Endothelial cell of umbilical vein (primary cell): ENCODE measurements around the gene CUX1. TPM values are rescaled to one million over a fixed set of nuclear protein-coding genes. Genes with fewer than 3 reads are reported as not detected.

ENCODE experiments used
- BruUV-seq: library from RNA; stranded (reverse); fragments of 400-500 nt; replicated peaks from 2 replicates; lab custom pipeline; 2021; lab: Mats Ljungman, UMichigan
- CTCF ChIA-PET: fragments of 300-600, 350-600 bp; sonication (Branson Sonifier 250); formaldehyde crosslinking; loops from one replicate; lab custom pipeline; 2021; ENCODE audit warnings: antibody characterized with exemption, inconsistent platforms; lab: Charles Lee
- POLR2A ChIA-PET: fragments of 300-600, 350-600 bp; sonication (Branson Sonifier 250); formaldehyde crosslinking; loops from one replicate; lab custom pipeline; 2021; ENCODE audit warnings: antibody characterized with exemption, inconsistent platforms; lab: Charles Lee
- DNase-seq: peaks from one replicate; pipeline ENCODE4 v3.0.0-alpha.2; 2011; ENCODE audit warnings: low read depth, low spot score
- FAIRE-seq: peaks from 2 replicates; lab custom pipeline; 2011; peaks lifted over from hg19 to GRCh38; lab: Jason Lieb, UNC
- H2AFZ ChIP-seq: 2 replicates; pipeline ENCODE4 v1.6.0; 2012; ENCODE audit warnings: low read depth, low read length, control low read depth, inconsistent platforms
- H3K27ac ChIP-seq: 2 replicates; pipeline ENCODE4 v1.5.1; 2011; ENCODE audit warnings: low read depth, mild to moderate bottlenecking, control low read depth, low read length, moderate library complexity; ENCODE audit not compliant: insufficient read depth
- H3K27me3 ChIP-seq, 2 experiments: 2 replicates each; pipeline versions ENCODE4 v1.6.0 to v1.6.1; 2011; ENCODE audit warnings: low read length in 2 of 2, mixed read lengths in 1 of 2; ENCODE audit not compliant: control insufficient read depth in 2 of 2, insufficient read depth in 2 of 2
- H3K36me3 ChIP-seq, 2 experiments: 2 replicates in 1 of 2; 3 replicates in 1 of 2; pipeline ENCODE4 v1.5.1; 2011; ENCODE audit warnings: low read length in 2 of 2, mild to moderate bottlenecking in 1 of 2, moderate library complexity in 1 of 2; ENCODE audit not compliant: control insufficient read depth in 2 of 2, insufficient read depth in 2 of 2; ENCODE audit errors: extremely low read depth in 1 of 2
- H3K4me1 ChIP-seq: 3 replicates; pipeline ENCODE4 v1.5.1; 2011; ENCODE audit warnings: mild to moderate bottlenecking, low read length; ENCODE audit not compliant: control insufficient read depth, insufficient read depth; ENCODE audit errors: extremely low read depth
- H3K4me2 ChIP-seq: 2 replicates; pipeline ENCODE4 v1.6.1; 2011; ENCODE audit warnings: low read length, control low read depth, mixed read lengths; ENCODE audit not compliant: insufficient read depth
- H3K4me3 ChIP-seq, 3 experiments: fragments of 200-600 bp in 1 of 3; sonication (generic), shearing (Covaris generic) in 1 of 3; replicated peaks in 1 of 3; 2 replicates each; pipeline ENCODE4 v1.5.1; 2011 to 2016; ENCODE audit warnings: control low read depth in 3 of 3, low read length in 3 of 3, mild to moderate bottlenecking in 2 of 3, inconsistent platforms in 1 of 3, low read depth in 1 of 3, moderate library complexity in 1 of 3; ENCODE audit not compliant: insufficient read depth in 1 of 3
- H3K79me2 ChIP-seq: 2 replicates; pipeline ENCODE4 v1.6.0; 2012; ENCODE audit warnings: low read length, inconsistent platforms; ENCODE audit not compliant: control insufficient read depth, insufficient read depth
- H3K9ac ChIP-seq: replicated peaks from 2 replicates; pipeline ENCODE3; 2011; ENCODE audit warnings: low read length, control low read depth; ENCODE audit not compliant: insufficient read depth; ENCODE audit errors: extremely low read depth
- H3K9me1 ChIP-seq: replicated peaks from 3 replicates; pipeline ENCODE4 v1.6.0; 2011; ENCODE audit warnings: mild to moderate bottlenecking, low read length; ENCODE audit not compliant: control insufficient read depth, insufficient read depth; ENCODE audit errors: extremely low read depth
- H3K9me3 ChIP-seq: replicated peaks from 2 replicates; pipeline ENCODE4 v1.5.1; 2012; ENCODE audit warnings: low read length, inconsistent platforms; ENCODE audit not compliant: control insufficient read depth, insufficient read depth
- H4K20me1 ChIP-seq: replicated peaks from 2 replicates; pipeline ENCODE3; 2011; ENCODE audit warnings: mild to moderate bottlenecking, low read length; ENCODE audit not compliant: control insufficient read depth, insufficient read depth; ENCODE audit errors: extremely low read depth
- CTCF ChIP-seq, 2 donors: IDR thresholded peaks; 1 replicate in 1 of 2; 2 replicates in 1 of 2; pipeline ENCODE4 v1.5.1; 2011; ENCODE audit warnings: low read length in 2 of 2, mild to moderate bottlenecking in 2 of 2, moderate library complexity in 2 of 2, control low read depth in 1 of 2, inconsistent platforms in 1 of 2, low read depth in 1 of 2; ENCODE audit not compliant: insufficient read depth in 1 of 2; ENCODE audit errors: extremely low read depth in 1 of 2
- FOS ChIP-seq: IDR thresholded peaks from 2 replicates; pipeline ENCODE4 v1.6.1; 2011; ENCODE audit warnings: mild to moderate bottlenecking, low read length, moderate library complexity, borderline replicate concordance; ENCODE audit not compliant: insufficient read depth
- GATA2 ChIP-seq: IDR thresholded peaks from 2 replicates; pipeline ENCODE4 v1.7.0; 2011; ENCODE audit warnings: low read depth, mild to moderate bottlenecking, moderate library complexity, mixed read lengths, low read length; ENCODE audit not compliant: insufficient read length, insufficient read depth
- JUN ChIP-seq: IDR thresholded peaks from 2 replicates; pipeline ENCODE4 v1.6.1; 2011; ENCODE audit warnings: borderline replicate concordance, low read depth; ENCODE audit not compliant: insufficient read length, insufficient read depth
- MYC ChIP-seq: IDR thresholded peaks from one replicate; pipeline ENCODE4 v1.6.1; 2011; ENCODE audit warnings: mild to moderate bottlenecking, low read depth, low read length
- POLR2AphosphoS5 ChIP-seq: IDR thresholded peaks from 2 replicates; pipeline ENCODE4 v1.6.1; 2012; ENCODE audit warnings: low read depth, mild to moderate bottlenecking, control low read depth, low read length, moderate library complexity; ENCODE audit not compliant: insufficient read depth
- dilution Hi-C: fragments of 300-500 bp; cut with MboI; formaldehyde crosslinking; loops from one replicate; pipeline ENCODE4 v1.15.0; 2019; ENCODE audit warnings: low sequenced_read_pairs; ENCODE audit not compliant: extremely low pct_ligation_motif_present
- intact Hi-C: fragments of 100-400 bp; cut with micrococcal nuclease; formaldehyde crosslinking; loops from one replicate; pipeline ENCODE4 v1.10.0; 2022
- polyA plus RNA-seq, 4 experiments: library from polyadenylated mRNA; depleted of rRNA in 3 of 4; stranded (reverse) in 3 of 4; unstranded in 1 of 4; fragments of >200 nt; gene quantifications; 2 replicates each; pipeline versions ENCODE4 v1.2.1 to v1.2.3, GENCODE V29; 2011 to 2012; ENCODE audit warnings: missing spikeins in 1 of 4
- total RNA-seq: library from RNA; stranded (reverse); gene quantifications from 2 replicates; pipeline ENCODE4 v1.2.3, GENCODE V29; 2021

Gene CUX1
- total and polyA plus RNA-seq, 2 donors (not counting 3 experiments of a cell fraction or from before 2014, with no cell fraction given) = 13.8 to 49.8 TPM

- Histone ChIP-seq H3K9me1 (no peaks in the 10 kb centered on the region), H3K9me3 (no peaks in the 10 kb centered on the region), H3K4me2 (peak overlapping the region; percentile 79), H3K27me3 (no peaks in the 10 kb centered on the region), H3K9ac (peak overlapping the region; percentile 62), H3K4me3 (peak overlapping the region; percentile 57 to 87 (median 82)), H2AFZ (no peak overlapping the region), H3K27ac (no peak overlapping the region), H3K79me2 (peaks cover 23% of the 10 kb centered on the region), H3K36me3 (no peaks in the 10 kb centered on the region), H4K20me1 (peaks cover 18% of the 10 kb centered on the region), H3K4me1 (peaks cover 14% of the 10 kb centered on the region)
- no peak for FAIRE-seq
- CTCF ChIA-PET = interaction anchor here (0.7 to 1.4 kb wide), 3 partner anchors 12 to 412 kb away, joined by 3 to 4 read pairs (median 3); no protein-coding TSS in a partner anchor
- dilution Hi-C loops (no loop called here), intact Hi-C loops (loop anchor here (5.0 to 10.0 kb wide), 3 partner anchors 272 to 405 kb away; no protein-coding TSS in a partner anchor)
- POLR2A ChIA-PET = interaction anchor here (0.6 kb wide), 1 partner anchor 71 kb away, joined by 6 read pairs; no protein-coding TSS in a partner anchor
- no TSS peak for BruUV-seq
- TF ChIP-seq GATA2 (no peak), JUN (no peak), CTCF (IDR thresholded peaks at IDR 0.05; ENCODE audit: extremely low read depth in 1 of 2, insufficient read depth in 1 of 2, low read depth in 1 of 2, low read length in 2 of 2) (peak in 1 of 2 donors; percentile 20), FOS (no peak), POLR2AphosphoS5 (no peak), MYC (no peak)
- no peak for DNase-seq
These were observed 593 bp upstream of the CUX1 start for GRCh38 chr7:101816595-101817470.
